ENCODE data around the gene CCDC149.

Gene CCDC149

GRCh38 chr4:24799196-24799543 lies 113.7 kb downstream of the CCDC149 start:
- no peak for DNase-seq

GRCh38 chr4:24798036-24798610 lies 114.7 kb downstream of the CCDC149 start:
- no peak for DNase-seq

GRCh38 chr4:24796620-24797019 lies 116.2 kb downstream of the CCDC149 start:
- DNase-seq: no peak

GRCh38 chr4:24795666-24796381 lies 117.0 kb downstream of the CCDC149 start:
- no peak for DNase-seq

- DNase-seq: no peak
Observed at GRCh38 chr4:24794916-24795665, 117.8 kb downstream of the CCDC149 start, which contains the start of gene SOD3. Gene SOD3 (plus strand): TSS chr4:24795573. CDS start chr4:24799522, 3,949 bp downstream.

GRCh38 chr4:24794480-24794879 lies 118.4 kb downstream of the CCDC149 start:
- no peak for DNase-seq

- no peak for DNase-seq
Observed at GRCh38 chr4:24794051-24794450, 118.8 kb downstream of the CCDC149 start.

- DNase-seq: no peak
Observed at GRCh38 chr4:24793219-24794005, 119.4 kb downstream of the CCDC149 start.

- no peak for DNase-seq
Observed at GRCh38 chr4:24792552-24792951, 120.3 kb downstream of the CCDC149 start.

- no peak for DNase-seq
Observed at GRCh38 chr4:24791043-24791442, 121.8 kb downstream of the CCDC149 start.

GRCh38 chr4:24783506-24783905 lies 129.3 kb downstream of the CCDC149 start:
- DNase-seq: no peak

GRCh38 chr4:24781999-24782745 lies 130.7 kb downstream of the CCDC149 start:
- no peak for DNase-seq

- DNase-seq: no peak
Observed at GRCh38 chr4:24780936-24781495, 131.8 kb downstream of the CCDC149 start.

GRCh38 chr4:24778464-24779225 lies 134.2 kb downstream of the CCDC149 start:
- no peak for DNase-seq

- no peak for DNase-seq
Observed at GRCh38 chr4:24777536-24778463, 135.0 kb downstream of the CCDC149 start.

GRCh38 chr4:24775750-24776149 lies 137.1 kb downstream of the CCDC149 start:
- no peak for DNase-seq

- DNase-seq: no peak
Observed at GRCh38 chr4:24775032-24775605, 137.7 kb downstream of the CCDC149 start.

- DNase-seq: no peak
Observed at GRCh38 chr4:24774452-24774851, 138.4 kb downstream of the CCDC149 start.

- DNase-seq: no peak
Observed at GRCh38 chr4:24772952-24773351, 139.9 kb downstream of the CCDC149 start.
